CMK (cell line): ENCODE results near the gene MIOS.

Experiments
- DNase-seq: peaks from one replicate; pipeline ENCODE4 v3.0.0-alpha.2; 2010; ENCODE audit warnings: low read depth

Gene MIOS

GRCh38 chr7:7566651-7567611, at the start of gene MIOS:
Gene MIOS (plus strand): TSS chr7:7566884. CDS start chr7:7572476, 5,592 bp downstream.
- DNase-seq: peak; percentile 45

GRCh38 chr7:7517754-7518153, 48.9 kb upstream of the MIOS start:
- no peak for DNase-seq

GRCh38 chr7:7519056-7519455, 47.6 kb upstream of the MIOS start:
- no peak for DNase-seq

GRCh38 chr7:7519528-7519927, 47.2 kb upstream of the MIOS start:
- no peak for DNase-seq

DNA sequence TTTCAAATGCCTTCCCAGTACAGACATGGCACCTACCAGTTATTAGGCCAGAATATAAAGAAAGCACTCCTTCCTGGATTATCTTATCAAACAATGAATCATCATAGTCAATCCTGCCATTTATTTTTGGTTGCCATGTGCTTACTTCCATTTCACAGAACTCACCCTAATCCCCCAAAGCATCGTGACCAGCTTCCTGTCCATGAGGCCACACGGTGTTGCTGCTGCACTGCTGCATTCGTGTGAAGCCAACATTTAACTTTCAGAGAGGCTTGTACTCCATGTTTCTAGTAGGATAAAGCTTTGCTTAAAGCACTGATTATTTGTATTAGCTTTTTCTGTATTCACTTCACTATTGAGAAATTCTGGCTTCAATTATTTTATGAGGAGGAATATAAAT, 45.4 kb upstream of the MIOS start:
- peak; percentile 11 for DNase-seq

DNA sequence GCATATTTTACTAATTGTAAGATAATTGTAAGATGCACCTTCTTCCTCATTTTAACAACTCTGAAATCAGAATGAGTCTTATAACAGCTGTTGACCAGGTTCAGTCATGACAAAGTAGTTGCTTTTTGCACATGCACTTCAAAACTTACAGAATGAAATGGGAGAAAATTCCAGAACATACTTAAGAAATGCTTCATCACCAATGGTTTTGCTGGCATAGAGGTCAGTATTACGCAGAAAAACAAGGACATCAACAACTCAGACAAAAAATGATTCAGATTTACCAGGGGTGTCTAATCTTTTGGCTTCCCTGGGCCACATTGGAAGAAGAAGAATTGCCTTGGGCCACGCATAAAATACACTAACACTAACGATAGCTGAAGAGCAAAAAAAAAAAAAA, 44.3 kb upstream of the MIOS start:
- no peak for DNase-seq

- DNase-seq: no peak
Measured at GRCh38 chr7:7524121-7524520, 42.6 kb upstream of the MIOS start.

DNA sequence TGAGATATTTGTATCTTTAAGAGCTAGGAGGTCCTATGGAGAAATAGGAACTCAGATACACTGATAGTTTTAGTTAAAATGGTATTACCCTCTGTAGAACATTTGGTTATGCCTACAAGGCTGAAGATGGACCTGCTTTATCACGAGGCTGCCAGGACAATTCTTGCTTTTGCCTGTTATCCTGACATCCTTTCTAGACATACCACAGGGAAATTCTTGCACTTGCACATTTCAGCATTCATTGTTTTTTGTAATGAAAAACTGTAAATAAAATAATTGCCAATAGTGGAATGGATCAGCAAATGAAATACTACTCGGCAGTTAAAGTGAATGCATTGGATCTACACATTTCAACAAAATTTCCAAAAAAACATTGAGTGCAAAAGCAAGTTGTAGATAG, 40.7 kb upstream of the MIOS start:
- no peak for DNase-seq

DNA sequence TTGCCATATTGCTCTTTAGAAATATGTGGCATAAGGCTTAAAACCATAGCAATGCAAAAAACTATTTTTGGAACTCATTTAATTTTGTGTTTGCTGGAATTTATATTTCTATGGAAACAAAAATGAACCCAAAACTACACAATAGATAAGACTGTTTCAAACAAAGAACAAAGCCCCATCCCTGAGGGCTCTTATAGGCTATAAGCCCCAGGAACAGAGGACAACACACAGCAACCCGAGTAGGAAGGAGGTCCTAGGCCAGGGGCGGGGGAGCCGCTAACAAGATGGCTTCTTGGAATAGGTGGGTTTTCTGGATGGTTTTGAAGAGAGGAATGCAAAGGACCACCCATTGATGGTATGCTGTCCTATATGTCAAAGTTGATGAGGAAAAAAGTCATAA, 39.6 kb upstream of the MIOS start:
- DNase-seq: no peak

DNA sequence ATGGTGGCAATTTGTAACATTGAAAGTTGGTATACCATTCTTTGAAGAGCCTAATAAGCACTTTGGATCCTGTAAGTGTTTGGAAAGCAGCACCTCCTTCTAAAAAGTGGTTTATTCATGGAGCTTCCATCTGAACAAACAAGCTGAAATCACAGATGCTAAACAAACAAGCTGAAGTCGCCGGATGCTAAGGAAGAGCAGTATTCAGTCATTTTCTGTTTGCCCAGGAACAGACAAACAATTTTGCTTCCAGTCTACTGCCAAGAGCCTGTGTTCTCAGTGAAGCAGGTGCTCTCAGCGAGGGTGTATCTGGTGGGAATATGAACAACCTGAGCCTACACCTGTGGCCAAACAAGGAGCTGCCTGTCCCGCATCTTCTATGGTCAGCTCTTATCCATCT, 37.4 kb upstream of the MIOS start:
- no peak for DNase-seq

DNA sequence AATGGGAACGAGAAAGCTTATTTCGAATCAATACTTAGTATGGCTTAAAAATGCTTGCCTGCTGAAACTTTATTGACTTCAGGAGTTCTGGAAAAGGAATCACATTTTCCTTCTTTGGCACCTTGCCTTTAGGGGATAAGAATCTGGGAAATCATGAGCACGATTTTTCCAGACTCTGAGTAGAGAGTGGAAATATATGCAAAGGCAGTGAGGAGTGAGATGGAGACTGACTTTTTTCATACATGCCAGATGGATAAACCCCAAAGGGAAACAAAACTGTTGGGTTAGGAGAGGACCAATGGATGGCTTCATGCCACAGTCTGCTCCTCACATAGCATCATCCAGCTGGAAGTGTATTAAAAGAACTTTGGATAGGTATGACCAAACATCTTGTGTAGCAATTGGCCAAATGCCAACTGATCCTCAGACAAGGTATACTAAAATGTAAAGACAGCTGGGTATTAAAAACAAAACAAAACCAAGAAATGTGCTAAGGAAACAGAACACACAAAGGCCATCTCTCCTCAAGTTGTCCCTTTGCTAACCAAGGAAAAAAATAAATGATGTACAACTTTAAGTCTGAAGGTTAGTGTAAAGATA, 32.8 kb upstream of the MIOS start:
- DNase-seq: no peak

- no peak for DNase-seq
Measured at GRCh38 chr7:7535691-7536090, 31.0 kb upstream of the MIOS start, which contains the start of gene COL28A1. Gene COL28A1 (minus strand): TSS chr7:7535873. CDS start chr7:7532875, 2,998 bp downstream.

DNA sequence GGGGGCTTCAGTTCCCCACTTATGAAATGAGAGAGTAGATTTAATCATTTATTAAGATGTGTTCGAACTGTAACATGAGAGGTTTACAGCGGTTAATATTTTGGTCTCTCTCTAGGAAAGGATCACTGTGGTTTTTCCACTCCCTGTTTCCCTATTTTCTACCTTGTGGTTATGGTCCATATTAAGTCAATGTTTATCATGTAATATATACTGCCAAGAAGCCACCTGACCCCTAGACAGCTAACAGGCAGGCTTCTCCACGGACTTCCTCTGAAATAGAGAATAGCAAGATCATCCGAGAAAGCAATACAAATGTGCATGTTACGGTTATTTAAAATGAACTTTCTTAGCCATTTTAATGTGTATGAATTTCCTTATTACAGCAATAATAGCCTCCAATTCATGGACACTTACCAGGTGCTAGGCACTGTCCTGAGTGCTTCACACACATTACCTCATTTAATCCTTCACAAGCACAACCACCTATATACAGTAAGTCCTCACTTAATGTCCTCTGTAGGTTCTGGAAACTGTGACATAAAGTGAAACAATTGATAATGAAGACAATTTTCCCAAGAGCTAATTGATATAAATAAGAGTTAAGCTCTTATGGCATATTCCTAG, 30.2 kb upstream of the MIOS start:
- no peak for DNase-seq

- no peak for DNase-seq
Measured at GRCh38 chr7:7537711-7538110, 29.0 kb upstream of the MIOS start.

GRCh38 chr7:7539152-7539551, 27.5 kb upstream of the MIOS start:
- DNase-seq: no peak

DNA sequence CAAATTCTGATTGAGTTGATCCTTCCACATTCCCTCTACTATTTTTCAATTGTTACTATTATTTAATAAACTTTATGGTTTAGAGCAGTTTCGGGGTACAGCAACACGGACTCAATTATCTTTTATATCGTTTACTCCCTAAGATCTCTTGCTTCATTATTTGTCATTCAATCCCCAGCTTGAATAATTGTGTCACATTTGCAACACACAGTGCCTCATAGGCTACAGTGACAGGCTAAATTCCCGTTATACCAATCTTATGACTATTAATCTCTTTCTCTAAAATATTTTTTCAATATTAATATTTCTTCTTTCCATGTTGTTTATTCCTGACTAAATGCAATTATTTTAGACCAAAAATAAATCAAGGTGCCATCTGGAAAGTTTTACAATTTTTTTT, 27.0 kb upstream of the MIOS start:
- DNase-seq: no peak

- no peak for DNase-seq
Measured at GRCh38 chr7:7542251-7542835, 24.3 kb upstream of the MIOS start.

DNA sequence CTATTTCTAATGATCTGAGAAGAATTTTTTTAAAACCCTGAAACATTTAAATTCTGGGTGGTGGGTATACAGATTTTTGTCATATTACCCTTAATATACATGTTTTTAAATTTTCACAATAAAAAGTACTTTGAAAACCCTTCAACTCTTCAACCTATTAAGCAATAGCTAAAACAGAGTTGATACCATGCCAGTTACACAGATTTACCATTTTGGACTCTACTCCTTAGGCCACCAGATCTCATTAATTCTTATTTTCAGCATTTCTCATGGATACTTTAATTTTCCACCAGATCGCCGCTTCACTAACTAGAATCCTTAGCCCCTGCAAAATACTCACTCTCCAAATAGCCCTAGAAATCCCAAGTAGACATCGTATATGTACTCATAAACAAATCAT, 18.3 kb upstream of the MIOS start:
- no peak for DNase-seq

- DNase-seq: no peak
Measured at GRCh38 chr7:7550663-7551062, 16.0 kb upstream of the MIOS start.

DNA sequence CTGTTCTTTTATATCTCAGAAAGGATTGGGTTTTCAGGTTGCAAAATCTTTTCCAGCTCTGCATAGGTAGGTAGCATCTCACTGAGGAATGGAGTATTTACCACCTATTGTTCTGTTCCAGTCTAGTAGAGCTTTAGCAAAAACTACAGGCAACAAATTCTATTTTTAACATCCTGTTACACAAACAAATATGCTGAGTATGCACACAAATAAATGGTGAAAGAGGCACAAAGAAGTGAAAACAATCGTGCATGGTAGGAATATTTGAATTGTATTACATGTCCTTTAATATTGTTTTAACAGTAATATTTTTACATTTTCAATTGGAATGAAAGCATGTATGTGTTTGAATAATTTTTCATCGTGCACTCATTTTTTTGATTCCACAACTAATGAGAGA, 14.5 kb upstream of the MIOS start:
- no peak for DNase-seq

DNA sequence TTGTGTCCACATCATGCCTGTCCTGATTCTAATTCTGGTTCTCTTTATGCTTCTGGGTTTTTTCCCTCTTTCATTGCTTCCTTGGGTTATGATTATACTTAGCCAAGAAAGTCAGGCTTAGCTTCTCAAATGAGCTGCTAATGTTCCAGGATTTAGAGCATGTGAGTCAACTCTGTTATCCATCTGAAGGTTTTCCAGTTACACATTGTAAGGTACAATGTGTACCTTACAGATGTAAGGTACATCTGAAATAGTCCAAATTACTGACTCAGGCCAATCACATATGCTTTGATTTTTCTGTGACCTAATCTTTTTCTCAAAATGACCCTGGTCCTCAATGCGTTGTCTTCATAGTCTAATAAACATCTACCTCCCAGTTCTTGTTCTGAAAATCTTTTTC, 13.3 kb upstream of the MIOS start:
- DNase-seq: no peak

DNA sequence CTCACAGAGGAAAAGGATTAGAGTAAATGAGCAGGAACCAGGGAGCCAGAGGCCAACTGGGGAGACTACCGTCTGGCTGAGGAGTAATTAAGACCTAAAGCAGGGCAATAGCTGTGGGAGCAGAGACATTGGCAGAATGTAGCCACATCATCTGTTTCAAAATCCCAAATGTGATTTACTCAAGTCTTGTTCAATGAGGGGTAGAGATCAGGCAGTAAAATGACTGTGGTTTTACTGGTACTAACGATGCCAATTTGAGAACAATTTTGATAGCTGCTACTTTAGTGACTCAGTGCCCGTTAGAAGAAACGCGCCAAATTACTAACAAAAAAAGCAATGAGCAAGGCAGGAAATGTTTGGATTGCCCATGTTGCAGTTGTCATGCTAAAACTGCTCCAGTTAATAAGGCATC, 12.7 kb upstream of the MIOS start:
- no peak for DNase-seq
